ENCODE data around the gene EDN2. TPM values are rescaled to one million over a fixed set of nuclear protein-coding genes. Genes with fewer than 3 reads are reported as not detected.

The EDN2 gene
- total and polyA plus RNA-seq, 2 donors, result 0.32 to 0.44 TPM

DNA sequence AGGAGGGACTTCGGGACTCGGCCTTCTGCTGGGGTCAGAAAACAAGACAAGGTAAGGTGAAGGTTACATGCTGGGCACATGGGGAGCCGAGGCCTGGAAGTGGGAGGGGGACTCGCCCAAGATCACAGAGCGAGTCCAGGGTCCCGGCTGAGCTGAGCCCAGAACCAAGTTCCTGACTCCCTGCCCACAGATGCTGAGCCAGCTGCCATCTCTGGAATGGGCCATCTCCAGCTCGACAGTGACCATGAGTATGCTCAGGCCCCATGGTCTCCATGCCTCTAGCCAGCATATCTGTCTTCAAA, 26.7 kb upstream of the EDN2 start:
- WGBS, result 97% methylated on average over 7 of the region's 7 CpGs
- DNase-seq (ENCODE audit: extremely low spot score), result no peak
- H3K36me3 ChIP-seq (ENCODE audit: insufficient read depth), result no peaks in the 10 kb centered on the region
- H3K4me3 ChIP-seq (ENCODE audit: low read depth, low read length), result no peak overlapping the region
- H3K27ac ChIP-seq (ENCODE audit: low read depth), result no peak overlapping the region
- no peaks in the 10 kb centered on the region for H3K4me1 ChIP-seq (ENCODE audit: insufficient read depth)

DNA sequence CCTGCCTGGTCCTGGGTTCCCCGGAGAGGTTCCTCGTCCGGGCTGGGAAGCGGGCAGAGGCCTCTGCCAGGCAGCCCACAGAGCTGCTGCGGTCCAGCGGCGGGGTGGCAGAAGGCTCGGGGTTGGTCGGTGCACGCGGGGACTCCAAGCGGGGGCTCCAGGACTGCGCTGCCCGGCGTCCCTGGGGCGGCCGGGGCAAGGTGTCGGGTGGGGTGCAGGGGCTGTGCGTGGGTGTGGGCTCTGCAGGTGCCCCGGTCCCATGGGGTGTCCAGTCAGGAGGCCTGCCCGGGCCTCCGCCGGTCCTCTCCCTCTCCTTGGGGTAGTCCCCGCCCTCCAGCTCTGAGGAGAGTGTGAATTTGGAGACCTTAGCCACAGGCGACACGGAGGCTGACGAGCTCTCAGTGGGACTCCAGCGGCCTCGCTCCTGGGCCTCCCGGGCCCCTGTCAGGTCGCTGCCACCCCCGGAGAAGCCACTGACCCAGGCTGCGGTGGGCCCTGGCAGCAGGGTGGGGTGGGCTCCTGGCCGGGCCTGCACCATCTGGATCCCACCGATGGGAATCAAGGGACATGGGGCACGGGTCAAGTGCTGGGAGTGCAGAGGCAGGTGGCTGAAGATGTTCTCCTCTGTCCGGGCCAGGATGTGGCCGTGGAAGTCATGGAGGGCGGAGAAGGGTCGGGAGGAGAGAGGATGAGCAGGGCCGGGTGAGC, 26.2 kb upstream of the EDN2 start:
- H3K27ac ChIP-seq (ENCODE audit: low read depth), result no peak overlapping the region
- H3K36me3 ChIP-seq (ENCODE audit: insufficient read depth), result no peaks in the 10 kb centered on the region
- DNase-seq (ENCODE audit: extremely low spot score), result no peak
- 95% methylated on average over 41 of the region's 41 CpGs for WGBS
- H3K4me3 ChIP-seq (ENCODE audit: low read depth, low read length), result no peak overlapping the region
- H3K4me1 ChIP-seq (ENCODE audit: insufficient read depth), result no peaks in the 10 kb centered on the region

DNA sequence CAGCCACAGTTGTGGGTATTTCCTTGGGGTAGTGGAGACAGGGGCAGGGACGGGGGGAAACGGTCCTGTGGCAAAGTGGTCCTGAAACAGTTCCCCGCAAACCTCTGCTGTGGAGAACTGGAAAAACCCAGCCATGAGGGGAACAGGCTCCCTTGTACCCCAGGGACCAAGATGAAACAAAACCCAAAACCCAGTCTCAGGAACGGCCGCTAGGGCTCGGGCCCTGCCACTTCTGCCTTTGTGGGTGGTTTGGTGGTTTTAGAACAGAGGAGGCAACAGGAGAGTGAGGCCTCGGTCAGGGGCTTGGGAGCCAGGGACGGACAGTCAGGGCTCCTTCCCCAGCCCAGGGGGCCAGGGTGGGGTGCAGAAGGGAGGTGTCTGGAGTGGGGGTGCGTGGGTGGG, 24.8 kb upstream of the EDN2 start:
- Histone ChIP-seq H3K27ac (ENCODE audit: low read depth) (no peak overlapping the region), H3K4me3 (ENCODE audit: low read depth, low read length) (no peak overlapping the region), H3K36me3 (ENCODE audit: insufficient read depth) (no peaks in the 10 kb centered on the region), H3K4me1 (ENCODE audit: insufficient read depth) (no peaks in the 10 kb centered on the region)
- 81% methylated on average over 9 of the region's 9 CpGs for WGBS
- DNase-seq (ENCODE audit: extremely low spot score), result no peak

DNA sequence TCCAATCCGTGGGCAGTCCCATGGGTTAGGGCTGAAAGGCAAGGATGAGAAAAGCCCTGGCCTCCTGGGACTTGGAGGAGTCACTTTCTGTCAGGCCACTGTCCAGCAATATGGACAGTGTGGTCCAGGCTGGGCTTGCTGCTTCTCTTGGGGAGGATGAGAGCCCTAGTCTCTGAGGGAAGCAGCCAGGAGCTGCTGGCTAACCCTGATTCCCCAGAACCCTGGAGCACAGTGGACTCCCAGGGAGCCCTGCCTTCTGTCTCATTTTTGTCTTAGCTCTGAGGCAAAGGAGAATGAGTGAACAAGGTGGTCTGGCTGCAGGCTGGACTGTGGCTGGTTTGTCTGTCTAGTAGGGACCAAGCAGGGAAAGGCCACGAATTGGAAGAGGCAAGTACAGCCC, 23.8 kb upstream of the EDN2 start:
- 84% methylated on average over 2 of the region's 2 CpGs for WGBS
- DNase-seq (ENCODE audit: extremely low spot score), result no peak
- no peak overlapping the region for H3K4me3 ChIP-seq (ENCODE audit: low read depth, low read length)
- H3K36me3 ChIP-seq (ENCODE audit: insufficient read depth), result no peaks in the 10 kb centered on the region
- no peaks in the 10 kb centered on the region for H3K4me1 ChIP-seq (ENCODE audit: insufficient read depth)
- H3K27ac ChIP-seq (ENCODE audit: low read depth), result no peak overlapping the region

DNA sequence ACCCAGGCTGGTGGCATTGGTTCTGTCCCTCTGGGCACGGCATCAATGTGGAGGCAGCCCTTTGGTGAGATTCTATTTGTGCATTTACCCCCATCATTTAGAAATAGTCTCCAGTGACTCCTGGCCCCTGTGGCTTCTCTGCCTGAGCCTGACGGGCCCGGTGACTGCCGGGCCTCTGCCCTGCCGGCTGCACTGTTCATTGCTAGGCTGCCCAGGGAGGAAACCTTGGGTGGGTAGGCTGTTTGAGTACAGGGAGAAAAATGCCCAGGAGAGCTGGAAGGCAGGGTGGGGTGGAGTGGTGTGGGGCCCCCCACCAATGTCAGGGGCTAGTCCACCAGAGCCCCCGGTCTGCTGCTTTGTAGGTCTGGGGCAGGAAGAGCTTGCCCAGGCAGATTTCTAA, 23.4 kb upstream of the EDN2 start:
- no peak for DNase-seq (ENCODE audit: extremely low spot score)
- Histone ChIP-seq H3K4me3 (ENCODE audit: low read depth, low read length) (no peak overlapping the region), H3K4me1 (ENCODE audit: insufficient read depth) (no peaks in the 10 kb centered on the region), H3K27ac (ENCODE audit: low read depth) (no peak overlapping the region), H3K36me3 (ENCODE audit: insufficient read depth) (no peaks in the 10 kb centered on the region)
- 92% methylated on average over 6 of the region's 6 CpGs for WGBS

DNA sequence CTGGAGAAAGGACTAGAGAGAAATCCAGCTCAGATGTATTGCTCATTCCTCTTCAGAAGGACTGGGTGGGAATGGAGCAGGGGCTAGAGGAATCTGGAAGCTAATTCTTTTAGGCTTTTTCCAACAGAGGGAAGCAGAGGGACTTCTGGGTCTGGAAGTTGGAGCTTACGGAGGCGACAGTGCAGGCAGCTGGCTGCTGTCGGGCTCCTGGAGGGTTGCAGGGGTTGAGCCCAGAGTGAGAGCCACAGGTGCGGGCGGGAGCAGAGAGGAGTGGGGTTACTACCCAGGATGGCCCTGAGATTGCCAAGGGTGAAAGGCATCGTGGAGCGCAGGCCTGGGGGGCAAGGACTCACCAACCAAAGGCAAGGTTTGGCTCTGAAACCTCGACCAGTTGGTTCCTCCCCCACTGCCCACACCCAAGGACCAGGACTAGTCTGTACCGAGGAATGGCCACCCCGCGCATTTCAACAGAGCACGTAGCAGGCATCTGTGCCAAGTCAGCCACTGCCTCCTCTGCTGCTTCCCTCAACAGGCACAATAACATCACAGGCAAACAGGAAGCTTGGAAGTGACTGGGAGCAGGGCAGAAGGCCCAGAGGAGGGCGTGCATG, 22.7 kb upstream of the EDN2 start:
- no peaks in the 10 kb centered on the region for H3K4me1 ChIP-seq (ENCODE audit: insufficient read depth)
- H3K27ac ChIP-seq (ENCODE audit: low read depth), result no peak overlapping the region
- 79% methylated on average over 13 of the region's 13 CpGs for WGBS
- DNase-seq (ENCODE audit: extremely low spot score), result no peak
- H3K4me3 ChIP-seq (ENCODE audit: low read depth, low read length), result no peak overlapping the region
- no peaks in the 10 kb centered on the region for H3K36me3 ChIP-seq (ENCODE audit: insufficient read depth)

DNA sequence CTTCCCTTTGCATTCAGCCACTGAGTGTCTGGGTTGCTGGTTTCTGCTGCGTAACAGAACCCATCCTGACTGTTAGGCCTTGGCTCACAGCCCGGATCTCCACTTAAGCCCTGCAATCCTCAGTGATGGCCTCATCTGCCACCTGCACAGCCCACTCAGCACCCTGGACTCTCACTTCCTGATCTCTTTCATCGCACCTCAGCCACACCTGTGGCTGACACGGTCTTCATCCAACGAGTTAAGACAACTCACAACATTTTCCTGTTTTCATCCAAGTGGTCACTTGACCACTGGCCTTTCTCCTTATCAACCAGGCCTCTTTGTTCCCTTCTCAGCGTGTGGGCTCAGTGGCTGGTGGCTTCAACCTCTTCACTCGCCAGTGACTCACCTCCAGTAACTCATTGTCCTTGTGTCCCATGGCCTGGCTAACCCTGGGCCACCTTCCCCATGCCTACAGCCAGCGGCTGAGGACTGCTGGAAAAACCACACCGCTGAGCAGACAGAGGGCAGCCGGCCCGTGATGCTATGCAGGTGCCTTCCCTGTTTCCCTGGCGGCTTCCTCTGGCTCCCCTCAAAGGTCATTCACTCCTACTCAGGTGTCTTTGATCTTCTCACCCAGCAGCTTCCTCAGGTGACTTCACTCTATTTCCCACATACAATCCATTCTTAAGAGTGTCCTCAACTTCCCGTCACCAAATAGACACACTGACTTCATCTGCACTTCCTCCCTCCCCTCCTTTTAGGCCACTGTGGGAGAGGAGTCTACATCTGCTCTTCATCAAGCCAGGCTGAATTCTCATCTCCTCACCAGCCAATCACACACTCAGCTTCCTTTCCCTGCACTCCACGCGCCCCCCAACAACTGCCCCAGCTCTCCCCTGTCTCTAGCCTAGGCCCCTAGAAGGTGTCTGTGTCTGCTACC, 19.9 kb upstream of the EDN2 start:
- Histone ChIP-seq H3K4me3 (ENCODE audit: low read depth, low read length) (no peak overlapping the region), H3K27ac (ENCODE audit: low read depth) (no peak overlapping the region), H3K4me1 (ENCODE audit: insufficient read depth) (no peaks in the 10 kb centered on the region), H3K36me3 (ENCODE audit: insufficient read depth) (no peaks in the 10 kb centered on the region)
- DNase-seq (ENCODE audit: extremely low spot score), result no peak
- WGBS, result 87% methylated on average over 15 of the region's 15 CpGs

DNA sequence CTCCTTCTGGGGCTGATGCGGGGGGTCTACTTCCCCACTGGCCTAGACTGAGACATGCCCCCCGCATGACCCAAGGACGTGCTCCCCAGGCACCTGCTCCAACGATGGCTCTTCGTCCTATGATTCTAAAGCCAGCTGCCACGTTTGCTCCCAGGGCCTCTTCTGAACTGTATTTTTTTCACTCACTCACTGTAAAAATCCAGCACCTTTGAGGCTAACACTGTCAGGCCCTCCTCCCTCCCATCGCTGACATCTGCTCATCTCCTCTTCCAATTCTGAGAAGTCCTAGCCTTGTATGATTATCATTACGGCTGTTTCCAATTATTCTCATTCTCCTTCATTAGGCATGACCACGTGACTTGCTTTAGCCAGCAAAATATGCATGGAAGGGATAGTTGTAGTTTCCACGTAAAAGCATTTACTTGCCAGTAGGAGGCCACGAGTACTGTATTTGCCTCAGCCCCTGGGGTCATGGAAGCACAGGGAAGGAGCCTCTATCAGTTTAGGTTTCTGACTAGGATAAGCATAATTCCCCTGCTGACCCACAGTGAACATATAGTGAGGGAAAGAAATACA, 19.1 kb upstream of the EDN2 start:
- WGBS, result 90% methylated on average over 11 of the region's 11 CpGs
- H3K27ac ChIP-seq (ENCODE audit: low read depth), result no peak overlapping the region
- H3K36me3 ChIP-seq (ENCODE audit: insufficient read depth), result no peaks in the 10 kb centered on the region
- H3K4me3 ChIP-seq (ENCODE audit: low read depth, low read length), result no peak overlapping the region
- no peaks in the 10 kb centered on the region for H3K4me1 ChIP-seq (ENCODE audit: insufficient read depth)
- DNase-seq (ENCODE audit: extremely low spot score), result no peak

DNA sequence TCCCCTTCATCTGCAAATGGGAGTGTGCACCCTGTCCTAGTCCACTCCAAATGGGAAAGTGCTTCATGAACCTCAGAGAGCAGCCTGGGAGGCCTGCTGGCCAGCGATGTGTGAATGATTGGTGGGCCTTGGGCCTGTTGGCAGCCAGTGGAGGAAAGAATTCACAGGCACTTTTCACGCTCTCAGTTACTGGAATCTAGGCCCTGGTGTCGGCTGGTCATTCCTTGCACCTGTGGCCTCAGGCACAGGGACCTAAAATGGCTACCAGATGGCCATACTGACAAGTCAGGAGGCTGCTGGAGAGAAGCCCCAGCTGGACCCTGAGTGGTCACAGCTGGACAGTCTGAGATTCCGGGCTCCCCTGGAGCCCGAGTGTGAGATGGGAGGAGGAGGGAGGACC, 18.4 kb upstream of the EDN2 start:
- Histone ChIP-seq H3K4me3 (ENCODE audit: low read depth, low read length) (no peak overlapping the region), H3K4me1 (ENCODE audit: insufficient read depth) (no peaks in the 10 kb centered on the region), H3K27ac (ENCODE audit: low read depth) (no peak overlapping the region), H3K36me3 (ENCODE audit: insufficient read depth) (no peaks in the 10 kb centered on the region)
- 81% methylated on average over 5 of the region's 5 CpGs for WGBS
- no peak for DNase-seq (ENCODE audit: extremely low spot score)

DNA sequence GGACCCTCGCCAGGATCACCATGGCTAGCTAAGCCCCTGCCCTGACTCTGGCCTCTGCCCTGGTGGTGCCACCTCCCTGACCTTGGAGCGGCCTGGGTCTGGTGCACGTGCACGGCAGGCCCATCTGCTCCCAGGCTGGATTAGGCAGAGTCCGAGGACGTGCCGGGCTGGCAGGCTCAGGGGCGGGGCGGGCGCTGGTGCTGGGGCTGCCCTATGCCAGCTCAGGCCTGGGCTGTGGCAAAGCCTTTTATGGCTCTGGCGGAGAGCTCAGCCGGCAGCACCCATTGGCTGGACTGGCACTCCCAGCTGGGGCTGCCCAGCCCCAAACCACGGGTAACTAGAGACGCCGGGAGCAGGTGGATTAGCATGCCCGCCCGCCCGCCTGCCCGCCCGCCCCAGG, 17.1 kb upstream of the EDN2 start:
- Histone ChIP-seq H3K27ac (ENCODE audit: low read depth) (no peak overlapping the region), H3K4me3 (ENCODE audit: low read depth, low read length) (no peak overlapping the region), H3K4me1 (ENCODE audit: insufficient read depth) (no peaks in the 10 kb centered on the region), H3K36me3 (ENCODE audit: insufficient read depth) (no peaks in the 10 kb centered on the region)
- 94% methylated on average over 20 of the region's 20 CpGs for WGBS
- no peak for DNase-seq (ENCODE audit: extremely low spot score)

DNA sequence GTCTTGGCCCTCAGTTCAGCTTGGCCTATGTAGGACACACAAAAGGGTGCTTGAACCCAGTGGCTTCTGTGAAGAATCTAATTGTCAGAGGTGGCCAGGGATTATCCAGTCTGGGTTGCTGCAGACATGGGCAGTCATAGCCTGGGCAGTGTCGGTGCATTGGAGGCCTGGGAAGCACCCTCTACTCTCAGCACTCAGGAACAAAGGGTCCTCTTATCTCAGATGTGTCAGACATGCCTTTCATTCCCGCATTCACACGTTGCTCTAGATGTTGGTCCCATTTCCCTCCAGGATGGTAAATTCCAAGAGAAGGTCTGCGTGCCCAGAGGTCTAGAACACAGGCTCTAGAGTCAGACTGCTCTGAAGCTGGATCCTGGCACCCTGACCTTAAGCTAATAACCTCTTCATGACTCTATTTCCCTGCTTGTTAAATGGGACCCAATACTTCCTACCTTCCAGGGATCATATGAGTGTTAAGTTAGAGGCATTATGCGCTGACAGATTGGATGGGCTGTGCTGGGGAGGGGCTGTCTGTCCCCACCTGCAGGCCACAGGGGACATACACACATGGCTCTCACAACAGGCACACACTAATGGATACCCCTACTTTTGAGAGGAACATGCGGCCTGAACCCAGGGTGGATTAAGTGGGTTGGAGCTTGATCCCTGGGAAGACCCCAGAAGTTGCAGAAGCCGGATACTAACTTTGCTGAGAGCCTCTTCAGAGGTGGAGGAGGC, 16.5 kb upstream of the EDN2 start:
- WGBS, result 85% methylated on average over 7 of the region's 7 CpGs
- no peaks in the 10 kb centered on the region for H3K36me3 ChIP-seq (ENCODE audit: insufficient read depth)
- H3K27ac ChIP-seq (ENCODE audit: low read depth), result no peak overlapping the region
- H3K4me1 ChIP-seq (ENCODE audit: insufficient read depth), result no peaks in the 10 kb centered on the region
- DNase-seq (ENCODE audit: extremely low spot score), result no peak
- no peak overlapping the region for H3K4me3 ChIP-seq (ENCODE audit: low read depth, low read length)

DNA sequence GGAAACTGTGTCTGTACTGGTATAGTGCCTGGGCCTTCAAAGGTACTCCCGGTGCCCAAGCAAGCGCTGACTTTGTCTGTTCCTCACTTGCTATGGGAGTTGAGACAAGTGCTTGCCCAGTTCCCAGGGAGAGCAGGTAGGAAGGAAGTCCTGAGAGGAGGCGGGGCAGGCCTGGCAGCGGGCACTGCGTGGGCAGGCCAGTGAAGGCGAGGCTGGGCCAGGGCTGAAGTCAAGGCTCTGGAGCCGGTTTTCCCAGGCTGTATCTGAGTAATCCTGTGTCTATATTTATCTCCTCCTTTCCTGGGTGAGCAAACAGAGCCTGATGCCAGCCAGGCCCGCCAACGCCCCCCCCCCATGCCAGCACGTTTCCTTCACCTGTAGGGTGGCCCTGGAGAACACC, 15.9 kb upstream of the EDN2 start:
- no peak for DNase-seq (ENCODE audit: extremely low spot score)
- WGBS, result 67% methylated on average over 10 of the region's 10 CpGs
- H3K4me1 ChIP-seq (ENCODE audit: insufficient read depth), result no peaks in the 10 kb centered on the region
- H3K27ac ChIP-seq (ENCODE audit: low read depth), result no peak overlapping the region
- no peak overlapping the region for H3K4me3 ChIP-seq (ENCODE audit: low read depth, low read length)
- no peaks in the 10 kb centered on the region for H3K36me3 ChIP-seq (ENCODE audit: insufficient read depth)

DNA sequence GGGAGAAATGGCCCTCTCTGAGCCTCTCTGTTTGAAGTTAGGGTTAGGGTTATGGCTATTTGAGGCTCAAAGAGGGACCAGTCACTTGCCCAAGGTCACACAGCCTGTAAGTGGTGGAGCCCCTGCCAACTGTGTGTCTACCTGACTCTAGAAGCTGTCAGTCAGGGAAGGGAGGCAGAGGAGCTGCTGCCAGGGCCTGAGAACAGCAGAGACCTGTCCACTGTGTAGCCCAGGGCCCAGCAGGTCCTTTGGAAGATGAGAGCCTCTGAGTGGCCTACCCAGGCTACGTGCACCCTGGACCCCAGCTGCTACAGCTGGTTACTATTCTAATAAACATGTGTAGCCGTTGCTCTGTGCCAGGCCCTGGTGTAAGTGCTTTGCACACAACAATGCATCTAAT, 15.1 kb upstream of the EDN2 start:
- no peak for DNase-seq (ENCODE audit: extremely low spot score)
- H3K36me3 ChIP-seq (ENCODE audit: insufficient read depth), result no peaks in the 10 kb centered on the region
- H3K4me1 ChIP-seq (ENCODE audit: insufficient read depth), result no peaks in the 10 kb centered on the region
- 73% methylated on average over 2 of the region's 2 CpGs for WGBS
- H3K4me3 ChIP-seq (ENCODE audit: low read depth, low read length), result no peak overlapping the region
- H3K27ac ChIP-seq (ENCODE audit: low read depth), result no peak overlapping the region

All from urinary bladder (tissue), 4 donors.